HepG2 (cell line): ENCODE results near the gene SHFL. TPM values are rescaled to one million over a fixed set of nuclear protein-coding genes. Genes with fewer than 3 reads are reported as not detected.

Source experiments
- ATRX ChIP-seq: sonication (generic); formaldehyde crosslinking; IDR thresholded peaks from 2 replicates; pipeline ENCODE4 v1.4.0; 2020; ENCODE audit warnings: missing genetic modification reagents, borderline replicate concordance
- EHMT2 ChIP-seq: fragments of 200-600 bp; sonication (generic); IDR thresholded peaks from 2 replicates; pipeline ENCODE4 v1.7.0; 2017; ENCODE audit warnings: antibody characterized with exemption, low read depth, low read length, borderline replicate concordance
- ELF4 ChIP-seq: sonication (generic); formaldehyde crosslinking; IDR thresholded peaks from 2 replicates; pipeline ENCODE4 v1.5.0; 2020; ENCODE audit warnings: missing genetic modification reagents, mild to moderate bottlenecking, moderate library complexity, borderline replicate concordance
- MEIS2 ChIP-seq: sonication (generic); formaldehyde crosslinking; IDR thresholded peaks from 2 replicates; pipeline ENCODE4 v1.9.0; 2021; ENCODE audit warnings: mild to moderate bottlenecking, missing genetic modification reagents
- NFYB ChIP-seq: sonication (generic); formaldehyde crosslinking; IDR thresholded peaks from 2 replicates; pipeline ENCODE4 v1.4.0; 2020; ENCODE audit warnings: missing genetic modification reagents
- PTBP1 ChIP-seq: fragments of 200-400 bp; formaldehyde crosslinking; IDR thresholded peaks from 2 replicates; pipeline ENCODE4 v1.6.1; 2018; ENCODE audit warnings: low read length, low read depth; ENCODE audit not compliant: poor library complexity, severe bottlenecking
- TEAD3 ChIP-seq: optimal IDR thresholded peaks from 2 replicates; pipeline ENCODE3; 2016; ENCODE audit warnings: borderline replicate concordance
- YY1 ChIP-seq: IDR thresholded peaks from 2 replicates; pipeline ENCODE4 v1.6.1; 2011; ENCODE audit warnings: low read length, low read depth, moderate library complexity, mild to moderate bottlenecking; ENCODE audit not compliant: insufficient read depth, insufficient replicate concordance
- ZFYVE20 ChIP-seq: sonication (generic); formaldehyde crosslinking; IDR thresholded peaks from 2 replicates; pipeline ENCODE4 v1.8.0; 2023; ENCODE audit warnings: low read depth, mild to moderate bottlenecking, moderate library complexity, missing genetic modification reagents, borderline replicate concordance
- ZNF207 ChIP-seq: fragments of 450-650 bp; IDR thresholded peaks from 2 replicates; pipeline ENCODE4 v1.6.1; 2016; ENCODE audit warnings: antibody characterized with exemption, borderline replicate concordance
- ZNF333 ChIP-seq: sonication (generic); formaldehyde crosslinking; IDR thresholded peaks from 2 replicates; pipeline ENCODE4 v1.4.0; 2020; ENCODE audit warnings: mild to moderate bottlenecking, missing genetic modification reagents, borderline replicate concordance
- ZNF407 ChIP-seq: sonication (generic); formaldehyde crosslinking; IDR thresholded peaks from one replicate; pipeline ENCODE4 v1.5.1; 2020; ENCODE audit warnings: mild to moderate bottlenecking, missing genetic modification reagents; ENCODE audit errors: not compliant biosample characterization
- ZNF609 ChIP-seq: sonication (generic); formaldehyde crosslinking; IDR thresholded peaks from 2 replicates; pipeline ENCODE4 v1.4.0; 2020; ENCODE audit warnings: mild to moderate bottlenecking, missing genetic modification reagents, borderline replicate concordance
- ZNF777 ChIP-seq: sonication (generic); formaldehyde crosslinking; IDR thresholded peaks from 2 replicates; pipeline ENCODE4 v1.4.0; 2020; ENCODE audit warnings: missing genetic modification reagents
- ZNF878 ChIP-seq: sonication (generic); formaldehyde crosslinking; IDR thresholded peaks from 2 replicates; pipeline ENCODE4 v1.8.1; 2023; ENCODE audit warnings: mild to moderate bottlenecking, missing genetic modification reagents, moderate library complexity
- polyA plus RNA-seq, 8 experiments: library from polyadenylated mRNA; depleted of rRNA in 3 of 8; stranded (reverse) in 7 of 8; unstranded in 1 of 8; fragments of >200 nt; fragmentation: Illumina TruSeq in 4 of 8; extraction: Trizol in 4 of 8; gene quantifications; 2 replicates each; pipeline versions ENCODE4 v1.2.1 to v1.2.3, GENCODE V29; 2011 to 2016; ENCODE audit warnings: low read depth in 4 of 8, missing spikeins in 1 of 8, mixed read lengths in 1 of 8; ENCODE audit not compliant: insufficient read depth in 1 of 8
- total RNA-seq, 5 experiments: library from RNA; depleted of rRNA; stranded (reverse); fragments of >200 nt; fragmentation: Illumina TruSeq; extraction: Trizol; gene quantifications; 2 replicates each; pipeline ENCODE4 v1.2.3, GENCODE V29; 2016; ENCODE audit warnings: low read depth in 1 of 5

SHFL gene
- total and polyA plus RNA-seq, 2 of the 13 experiments (the other 11 are each of a cell fraction or from before 2014, with no cell fraction given): 12.3 to 36.4 TPM

DNA sequence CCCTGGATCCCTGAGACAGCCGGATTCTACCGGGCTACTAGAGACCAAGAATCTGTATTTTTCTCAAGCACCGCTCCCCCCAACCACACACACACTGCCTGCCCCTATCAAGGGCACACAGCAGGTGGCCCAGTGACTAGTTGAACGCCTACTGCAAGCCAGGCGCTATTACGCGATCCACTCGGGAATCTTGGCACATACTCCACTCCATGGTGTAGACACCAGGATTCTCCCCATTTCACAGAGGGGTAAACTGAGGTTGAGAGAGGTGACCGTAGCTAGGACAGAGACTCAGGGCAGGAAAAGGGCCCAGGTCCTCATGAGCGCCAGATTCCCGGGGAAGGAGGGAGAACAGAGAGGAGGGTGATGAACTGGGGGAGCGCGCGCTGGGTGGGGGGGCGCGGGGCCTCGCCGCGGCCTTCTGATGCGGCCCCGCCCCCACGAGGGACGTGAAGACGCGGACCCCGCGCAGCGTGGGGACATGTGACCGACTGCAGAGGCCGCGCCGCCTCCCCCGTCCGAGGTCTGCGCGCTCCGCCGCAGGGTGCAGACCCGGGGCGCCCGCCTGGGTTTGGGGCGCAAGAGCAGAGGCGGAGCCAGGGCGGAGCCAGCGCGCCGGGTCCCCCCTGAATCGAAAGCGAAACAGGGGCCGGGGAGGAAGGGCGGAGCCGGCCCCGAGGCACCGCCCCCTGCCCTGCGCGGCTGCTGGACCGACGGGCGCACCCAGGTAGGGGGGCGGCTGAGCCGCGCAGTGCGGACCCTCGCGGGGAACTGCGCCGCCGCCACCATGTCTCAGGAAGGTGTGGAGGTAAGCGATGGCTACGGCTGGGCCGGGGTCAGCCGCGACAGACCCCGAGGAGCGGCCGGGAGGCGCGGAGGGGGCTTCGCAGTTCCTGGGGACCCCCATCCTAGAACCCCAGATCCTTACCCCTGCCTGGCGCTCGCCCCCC lies at the start of gene SHFL (continued):
- TF ChIP-seq ZNF407 (CRISPR knock-in tag): peak; percentile 79
- TF ChIP-seq ZNF878 (CRISPR knock-in tag): no peak
- no peak for TF ChIP-seq ZNF609 (CRISPR knock-in tag)
- no peak for TF ChIP-seq ATRX (CRISPR knock-in tag)
- no peak for TF ChIP-seq NFYB (CRISPR knock-in tag)
- TF ChIP-seq ZNF777 (CRISPR knock-in tag): peak; percentile 87
- TF ChIP-seq ZNF333 (CRISPR knock-in tag): no peak; the same call in 1 of the 2 replicates
- no peak for TF ChIP-seq ZNF207
- TF ChIP-seq ELF4 (CRISPR knock-in tag): no peak
- no peak for TF ChIP-seq TEAD3 (CRISPR knock-in tag)
- TF ChIP-seq MEIS2 (CRISPR knock-in tag): no peak
- no peak for TF ChIP-seq YY1
- TF ChIP-seq PTBP1: no peak
- TF ChIP-seq EHMT2: no peak
- no peak for TF ChIP-seq ZFYVE20
